Measurements from ENCODE around the gene CCR4. TPM values are rescaled to one million over a fixed set of nuclear protein-coding genes. Genes with fewer than 3 reads are reported as not detected.
"Not testable (repeated sequence)": the region's sequence is repeated elsewhere in the genome, so short reads cannot be mapped to it uniquely, and the experiment has no call there.

CCR4 gene
- total RNA-seq, 1 experiment from 2014 or later: not detected

GRCh38 chr3:32937331-32937730, 14.1 kb upstream of the CCR4 start:
- intact Hi-C loops (cut with micrococcal nuclease): no loop called here
- H3K36me3 ChIP-seq (ENCODE audit: control insufficient read depth in 1 of 2, insufficient read depth in 2 of 2, low read length in 2 of 2): no peaks in the 10 kb centered on the region
- no peaks in the 10 kb centered on the region for H4K20me1 ChIP-seq (ENCODE audit: insufficient read depth)
- ATAC-seq (no peak), DNase-seq (ENCODE audit: low read depth, low spot score) (no peak)
- no TSS peak for BruUV-seq (replicated peaks)
- ChIA-PET POLR2A (no interaction called here), CTCF (no interaction called here), RAD21 (ENCODE audit: low non-redundant PET in 1 of 2, low total read pairs in 2 of 2, uncharacterized antibody in 2 of 2, unreplicated experiment in 2 of 2) (no interaction called here)
- no peak overlapping the region for H3K4me2 ChIP-seq (ENCODE audit: low read length)
- TF ChIP-seq CBX3 (IDR thresholded peaks at IDR 0.05; ENCODE audit: low read depth): no peak
- no peak for TF ChIP-seq RAD21 (IDR thresholded peaks at IDR 0.05; ENCODE audit: low read depth)
- TF ChIP-seq YY1 (IDR thresholded peaks at IDR 0.05; ENCODE audit: extremely low read depth, insufficient replicate concordance, low read depth, low read length): no peak
- no peak for TF ChIP-seq EGR1 (IDR thresholded peaks at IDR 0.05; ENCODE audit: low read depth)
- TF ChIP-seq SP1 (IDR thresholded peaks at IDR 0.05; ENCODE audit: low read depth): no peak
- TF ChIP-seq POLR2AphosphoS5 (IDR thresholded peaks at IDR 0.05; ENCODE audit: low read depth, low read length): no peak
- TF ChIP-seq FOSL1 (IDR thresholded peaks at IDR 0.05; ENCODE audit: low read depth): no peak
- no peak for TF ChIP-seq MAX (IDR thresholded peaks at IDR 0.05)
- no peak for TF ChIP-seq CTCF (IDR thresholded peaks at IDR 0.05 in 2 of 3, conservative IDR thresholded peaks at IDR 0.05 in 1 of 3; ENCODE audit: borderline replicate concordance in 1 of 3, insufficient read depth in 1 of 3, low read depth in 2 of 3, low read length in 2 of 3)
- no peak for TF ChIP-seq CEBPB (IDR thresholded peaks at IDR 0.05; ENCODE audit: low read depth)
- no peak for TF ChIP-seq TCF7L2 (IDR thresholded peaks at IDR 0.05; ENCODE audit: borderline replicate concordance, extremely low read depth, insufficient read depth, insufficient read length)
- H3K27me3 ChIP-seq (ENCODE audit: insufficient read depth, low read length): no peaks in the 10 kb centered on the region
- no peaks in the 10 kb centered on the region for H3K9me3 ChIP-seq (ENCODE audit: control insufficient read depth in 1 of 2, insufficient read depth in 1 of 2, low read depth in 1 of 2, low read length in 2 of 2)
- no peak overlapping the region for H3K9ac ChIP-seq (ENCODE audit: low read length)
- no peak overlapping the region for H3K4me3 ChIP-seq (replicated peaks in 1 of 2; ENCODE audit: low read depth in 1 of 2, low read length in 2 of 2)
- no peak overlapping the region for H3K27ac ChIP-seq (ENCODE audit: low read depth, low read length)
- no peaks in the 10 kb centered on the region for H3K79me2 ChIP-seq (ENCODE audit: insufficient read depth, low read length)
- H3K4me1 ChIP-seq (ENCODE audit: control insufficient read depth in 1 of 2, insufficient read depth in 2 of 2, low read length in 2 of 2): no peaks in the 10 kb centered on the region
- no peak overlapping the region for H2AFZ ChIP-seq (ENCODE audit: low read depth, low read length, poor library complexity, severe bottlenecking)
- no peaks in the 10 kb centered on the region for H3K9me2 ChIP-seq (ENCODE audit: insufficient read depth)

GRCh38 chr3:32939531-32940284, 11.7 kb upstream of the CCR4 start:
- H3K4me1 ChIP-seq (ENCODE audit: control insufficient read depth in 1 of 2, insufficient read depth in 2 of 2, low read length in 2 of 2); H3K27me3 ChIP-seq (ENCODE audit: insufficient read depth, low read length); intact Hi-C loops (cut with micrococcal nuclease): not testable (repeated sequence)

More at GRCh38 chr3:32939531-32940284, 11.7 kb upstream of the CCR4 start:
- H2AFZ ChIP-seq (ENCODE audit: low read depth, low read length, poor library complexity, severe bottlenecking); H3K4me3 ChIP-seq (replicated peaks in 1 of 2; ENCODE audit: low read depth in 1 of 2, low read length in 2 of 2); CTCF ChIA-PET; ATAC-seq; RAD21 ChIA-PET (ENCODE audit: low non-redundant PET in 1 of 2, low total read pairs in 2 of 2, uncharacterized antibody in 2 of 2, unreplicated experiment in 2 of 2); H3K9ac ChIP-seq (ENCODE audit: low read length); POLR2A ChIA-PET; H3K79me2 ChIP-seq (ENCODE audit: insufficient read depth, low read length); H3K36me3 ChIP-seq (ENCODE audit: control insufficient read depth in 1 of 2, insufficient read depth in 2 of 2, low read length in 2 of 2); BruUV-seq (replicated peaks); H3K9me2 ChIP-seq (ENCODE audit: insufficient read depth); H3K9me3 ChIP-seq (ENCODE audit: control insufficient read depth in 1 of 2, insufficient read depth in 1 of 2, low read depth in 1 of 2, low read length in 2 of 2); H4K20me1 ChIP-seq (ENCODE audit: insufficient read depth); H3K4me2 ChIP-seq (ENCODE audit: low read length); DNase-seq (ENCODE audit: low read depth, low spot score); H3K27ac ChIP-seq (ENCODE audit: low read depth, low read length): not testable (repeated sequence)

All from HCT116 (cell line).